HCT116 (cell line): ENCODE measurements around the gene PRKCD. TPM values are rescaled to one million over a fixed set of nuclear protein-coding genes. Genes with fewer than 3 reads are reported as not detected.

Experiments
- ATAC-seq: fragments of 200-7000 bp; cut with Tn5 transposase; 2 replicates; pipeline ENCODE4 v1.9.1; 2020; ENCODE audit warnings: mild to moderate bottlenecking, moderate library complexity
- BruUV-seq: library from RNA; stranded (reverse); fragments of 400-500 nt; replicated peaks from 2 replicates; lab custom pipeline; 2021; lab: Mats Ljungman, UMichigan
- CTCF ChIA-PET: fragments of 300-600 bp; sonication (Branson Sonifier 250); formaldehyde crosslinking; loops from one replicate; lab custom pipeline; 2021; ENCODE audit warnings: antibody characterized with exemption; lab: Charles Lee
- POLR2A ChIA-PET: fragments of 300-600, 350-600 bp; sonication (Branson Sonifier 250); formaldehyde crosslinking; loops from one replicate; lab custom pipeline; 2021; ENCODE audit warnings: antibody characterized with exemption; lab: Charles Lee
- RAD21 ChIA-PET, 2 experiments: fragments of 300-600 bp; sonication (Branson Sonifier 250); formaldehyde crosslinking; loops; one replicate each; lab custom pipeline; 2023; ENCODE audit warnings: low total read pairs in 2 of 2; ENCODE audit not compliant: uncharacterized antibody in 2 of 2, unreplicated experiment in 2 of 2, low non-redundant PET in 1 of 2; lab: Charles Lee
- DNase-seq: peaks from one replicate; pipeline ENCODE4 v3.0.0-alpha.2; 2010; ENCODE audit warnings: low read depth, low spot score
- H2AFZ ChIP-seq: fragments of 200-600 bp; shearing (Covaris generic), sonication (generic); 2 replicates; pipeline ENCODE4 v1.6.1; 2017; ENCODE audit warnings: low read depth, mixed run types, mixed read lengths, antibody characterized with exemption, low read length; ENCODE audit not compliant: poor library complexity, severe bottlenecking
- H3K27ac ChIP-seq: 2 replicates; pipeline ENCODE4 v1.5.1; 2012; ENCODE audit warnings: low read depth, low read length
- H3K27me3 ChIP-seq: fragments of 200-600 bp; sonication (generic); 2 replicates; pipeline ENCODE4 v1.6.1; 2016; ENCODE audit warnings: mixed run types, low read length, mixed read lengths; ENCODE audit not compliant: insufficient read depth
- H3K36me3 ChIP-seq, 2 experiments: fragments of 200-500 bp in 1 of 2; fragments of 200-600 bp in 1 of 2; sonication (Bioruptor generic) in 1 of 2; sonication (generic) in 1 of 2; 2 replicates each; pipeline versions ENCODE4 v1.5.1 to v1.6.1; 2014 to 2016; ENCODE audit warnings: low read length in 2 of 2, inconsistent platforms in 1 of 2, mixed read lengths in 1 of 2, mixed run types in 1 of 2; ENCODE audit not compliant: insufficient read depth in 2 of 2, control insufficient read depth in 1 of 2
- H3K4me1 ChIP-seq, 2 experiments: fragments of 200-600 bp in 1 of 2; sonication (generic) in 1 of 2; 2 replicates each; pipeline versions ENCODE4 v1.5.1 to v1.6.1; 2012 to 2017; ENCODE audit warnings: low read length in 2 of 2, inconsistent platforms in 1 of 2, mild to moderate bottlenecking in 1 of 2, mixed read lengths in 1 of 2, mixed run types in 1 of 2, moderate library complexity in 1 of 2; ENCODE audit not compliant: insufficient read depth in 2 of 2, control insufficient read depth in 1 of 2
- H3K4me2 ChIP-seq: fragments of 200-600 bp; sonication (generic); 2 replicates; pipeline ENCODE4 v1.6.1; 2017; ENCODE audit warnings: mixed run types, low read length, mixed read lengths
- H3K4me3 ChIP-seq, 2 experiments: fragments of 200-600 bp in 1 of 2; sonication (generic) in 1 of 2; replicated peaks in 1 of 2; 2 replicates each; pipeline ENCODE4 v1.5.1; 2011 to 2016; ENCODE audit warnings: low read length in 2 of 2, control low read depth in 1 of 2, low read depth in 1 of 2, mild to moderate bottlenecking in 1 of 2, mixed read lengths in 1 of 2, mixed run types in 1 of 2
- H3K79me2 ChIP-seq: fragments of 200-600 bp; sonication (generic); 2 replicates; pipeline ENCODE4 v1.6.1; 2017; ENCODE audit warnings: mild to moderate bottlenecking, mixed run types, low read length, moderate library complexity, mixed read lengths; ENCODE audit not compliant: insufficient read depth
- H3K9ac ChIP-seq: fragments of 200-600 bp; sonication (generic); 2 replicates; pipeline ENCODE4 v1.6.1; 2016; ENCODE audit warnings: low read length, mixed read lengths
- H3K9me2 ChIP-seq: fragments of 200-600 bp; sonication (generic), shearing (Covaris generic); 2 replicates; pipeline ENCODE4 v1.6.1; 2017; ENCODE audit warnings: mixed run types, mild to moderate bottlenecking, moderate library complexity; ENCODE audit not compliant: insufficient read depth
- H3K9me3 ChIP-seq, 2 experiments: fragments of 200-500 bp in 1 of 2; fragments of 200-600 bp in 1 of 2; sonication (Bioruptor generic) in 1 of 2; sonication (generic) in 1 of 2; 2 replicates each; pipeline ENCODE4 v1.6.1; 2014 to 2017; ENCODE audit warnings: low read length in 2 of 2, mixed read lengths in 2 of 2, inconsistent platforms in 1 of 2, low read depth in 1 of 2, mild to moderate bottlenecking in 1 of 2, mixed run types in 1 of 2, moderate library complexity in 1 of 2; ENCODE audit not compliant: control insufficient read depth in 1 of 2, insufficient read depth in 1 of 2
- H4K20me1 ChIP-seq: fragments of 200-600 bp; sonication (generic), shearing (Covaris generic); 2 replicates; pipeline ENCODE4 v1.6.1; 2017; ENCODE audit warnings: mixed run types, mild to moderate bottlenecking, moderate library complexity; ENCODE audit not compliant: insufficient read depth
- CBX3 ChIP-seq: IDR thresholded peaks from 2 replicates; pipeline ENCODE4 v1.6.1; 2012; ENCODE audit warnings: low read depth
- EGR1 ChIP-seq: IDR thresholded peaks from 2 replicates; pipeline ENCODE4 v1.6.1; 2012; ENCODE audit warnings: low read depth
- EZH2phosphoT487 ChIP-seq: fragments of 200-600 bp; IDR thresholded peaks from 2 replicates; pipeline ENCODE4 v1.6.1; 2018; ENCODE audit warnings: antibody characterized with exemption, borderline replicate concordance
- FOSL1 ChIP-seq: IDR thresholded peaks from 2 replicates; pipeline ENCODE4 v1.6.1; 2012; ENCODE audit warnings: low read depth
- POLR2A ChIP-seq: IDR thresholded peaks from 2 replicates; pipeline ENCODE4 v1.7.0; 2011; ENCODE audit warnings: borderline replicate concordance; ENCODE audit not compliant: insufficient read depth, insufficient read length; ENCODE audit errors: extremely low read depth
- RAD21 ChIP-seq: IDR thresholded peaks from 2 replicates; pipeline ENCODE4 v1.6.1; 2012; ENCODE audit warnings: low read depth, mild to moderate bottlenecking
- SIN3A ChIP-seq: IDR thresholded peaks from 2 replicates; pipeline ENCODE4 v1.6.1; 2012; ENCODE audit warnings: low read depth
- TCF7L2 ChIP-seq: IDR thresholded peaks from 2 replicates; pipeline ENCODE4 v1.7.0; 2011; ENCODE audit warnings: borderline replicate concordance, inconsistent platforms; ENCODE audit not compliant: insufficient read depth, insufficient read length; ENCODE audit errors: extremely low read depth
- intact Hi-C: fragments of 100-400 bp; cut with micrococcal nuclease; formaldehyde crosslinking; loops from 2 replicates; pipeline ENCODE4 v1.10.0; 2022
- total RNA-seq: library from RNA; stranded (reverse); gene quantifications from one replicate; pipeline ENCODE4 v1.2.1, GENCODE V29; 2021; ENCODE audit not compliant: unreplicated experiment
- TF ChIP-seq, protein P1 (sequence below), 3 experiments: fragments of 200-600 bp in 1 of 3; sonication (generic) in 1 of 3; IDR thresholded peaks in 2 of 3; conservative IDR thresholded peaks in 1 of 3; 2 replicates each; pipeline ENCODE4 v1.5.1; 2012 to 2017; ENCODE audit warnings: low read depth in 2 of 3, low read length in 2 of 3, antibody characterized with exemption in 1 of 3, borderline replicate concordance in 1 of 3, control low read depth in 1 of 3, mild to moderate bottlenecking in 1 of 3, mixed read lengths in 1 of 3, mixed run types in 1 of 3, moderate library complexity in 1 of 3; ENCODE audit not compliant: insufficient read depth in 1 of 3
- TF ChIP-seq, protein P2 (sequence below): IDR thresholded peaks from 2 replicates; pipeline ENCODE4 v1.6.1; 2011; ENCODE audit warnings: mild to moderate bottlenecking, low read length, moderate library complexity; ENCODE audit not compliant: insufficient replicate concordance; ENCODE audit errors: extremely low read depth
- TF ChIP-seq, protein P3 (sequence below): IDR thresholded peaks from 2 replicates; pipeline ENCODE4 v1.6.1; 2012

The PRKCD gene
- total RNA-seq, 1 experiment from 2014 or later: 34.4 TPM

DNA sequence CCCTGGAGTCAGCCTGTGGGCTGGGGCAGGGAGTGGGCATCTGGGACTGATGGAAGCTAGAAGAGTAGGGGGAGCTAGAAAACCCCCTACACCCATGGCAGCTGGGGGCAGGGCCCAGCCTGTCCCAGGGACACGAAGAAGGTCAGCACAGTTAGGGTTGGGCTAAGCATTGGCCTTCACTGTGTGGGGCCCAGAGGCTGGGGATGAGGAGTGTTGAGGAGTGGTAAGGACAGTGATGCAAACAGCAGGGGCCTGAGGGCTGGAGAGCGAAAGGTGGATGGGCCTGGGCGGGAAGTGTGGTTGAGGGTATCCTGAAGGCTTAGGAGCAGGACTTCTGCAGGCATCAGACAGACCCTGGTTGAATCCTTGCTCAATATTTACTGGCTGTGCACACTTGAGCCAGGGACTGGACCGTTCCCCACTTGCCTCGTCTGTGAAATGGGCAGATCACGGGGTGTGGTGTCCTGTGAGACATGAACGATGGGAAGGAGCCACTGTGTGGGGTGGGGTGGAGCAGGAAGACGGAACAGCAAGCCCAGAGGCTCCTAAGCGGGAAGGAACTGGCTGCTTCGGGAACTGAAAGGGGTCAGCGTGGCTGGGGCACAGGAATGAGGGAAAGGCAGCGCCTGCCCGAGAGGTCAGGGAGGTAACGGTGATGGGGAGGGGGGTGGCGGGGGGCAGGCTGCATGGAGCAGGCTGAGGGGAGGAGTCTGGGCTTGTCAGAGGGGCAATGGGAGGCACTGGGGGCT lies 7.3 kb downstream of the PRKCD start:
- no peak overlapping the region for H2AFZ ChIP-seq
- ChIA-PET POLR2A (no interaction called here), RAD21 (no interaction called here), CTCF (no interaction called here)
- H3K9me2 ChIP-seq: no peaks in the 10 kb centered on the region
- DNase-seq: no peak
- no peak overlapping the region for H3K4me3 ChIP-seq
- H3K36me3 ChIP-seq: no peaks in the 10 kb centered on the region
- no peak overlapping the region for H3K9ac ChIP-seq
- H3K27me3 ChIP-seq: no peaks in the 10 kb centered on the region
- peaks cover 52% of the 10 kb centered on the region for H3K79me2 ChIP-seq
- ATAC-seq: no peak
- BruUV-seq: no TSS peak
- TF ChIP-seq RAD21 (no peak), EZH2phosphoT487 (no peak), TCF7L2 (no peak), FOSL1 (no peak), SIN3A (no peak), POLR2A (no peak), CBX3 (no peak), EGR1 (no peak)
- TF ChIP-seq, protein P1, sequence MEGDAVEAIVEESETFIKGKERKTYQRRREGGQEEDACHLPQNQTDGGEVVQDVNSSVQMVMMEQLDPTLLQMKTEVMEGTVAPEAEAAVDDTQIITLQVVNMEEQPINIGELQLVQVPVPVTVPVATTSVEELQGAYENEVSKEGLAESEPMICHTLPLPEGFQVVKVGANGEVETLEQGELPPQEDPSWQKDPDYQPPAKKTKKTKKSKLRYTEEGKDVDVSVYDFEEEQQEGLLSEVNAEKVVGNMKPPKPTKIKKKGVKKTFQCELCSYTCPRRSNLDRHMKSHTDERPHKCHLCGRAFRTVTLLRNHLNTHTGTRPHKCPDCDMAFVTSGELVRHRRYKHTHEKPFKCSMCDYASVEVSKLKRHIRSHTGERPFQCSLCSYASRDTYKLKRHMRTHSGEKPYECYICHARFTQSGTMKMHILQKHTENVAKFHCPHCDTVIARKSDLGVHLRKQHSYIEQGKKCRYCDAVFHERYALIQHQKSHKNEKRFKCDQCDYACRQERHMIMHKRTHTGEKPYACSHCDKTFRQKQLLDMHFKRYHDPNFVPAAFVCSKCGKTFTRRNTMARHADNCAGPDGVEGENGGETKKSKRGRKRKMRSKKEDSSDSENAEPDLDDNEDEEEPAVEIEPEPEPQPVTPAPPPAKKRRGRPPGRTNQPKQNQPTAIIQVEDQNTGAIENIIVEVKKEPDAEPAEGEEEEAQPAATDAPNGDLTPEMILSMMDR (IDR thresholded peaks at IDR 0.05 in 2 of 3, conservative IDR thresholded peaks at IDR 0.05 in 1 of 3; ENCODE audit: borderline replicate concordance in 1 of 3, insufficient read depth in 1 of 3, low read depth in 2 of 3, low read length in 2 of 3): no peak
- TF ChIP-seq, protein P2, sequence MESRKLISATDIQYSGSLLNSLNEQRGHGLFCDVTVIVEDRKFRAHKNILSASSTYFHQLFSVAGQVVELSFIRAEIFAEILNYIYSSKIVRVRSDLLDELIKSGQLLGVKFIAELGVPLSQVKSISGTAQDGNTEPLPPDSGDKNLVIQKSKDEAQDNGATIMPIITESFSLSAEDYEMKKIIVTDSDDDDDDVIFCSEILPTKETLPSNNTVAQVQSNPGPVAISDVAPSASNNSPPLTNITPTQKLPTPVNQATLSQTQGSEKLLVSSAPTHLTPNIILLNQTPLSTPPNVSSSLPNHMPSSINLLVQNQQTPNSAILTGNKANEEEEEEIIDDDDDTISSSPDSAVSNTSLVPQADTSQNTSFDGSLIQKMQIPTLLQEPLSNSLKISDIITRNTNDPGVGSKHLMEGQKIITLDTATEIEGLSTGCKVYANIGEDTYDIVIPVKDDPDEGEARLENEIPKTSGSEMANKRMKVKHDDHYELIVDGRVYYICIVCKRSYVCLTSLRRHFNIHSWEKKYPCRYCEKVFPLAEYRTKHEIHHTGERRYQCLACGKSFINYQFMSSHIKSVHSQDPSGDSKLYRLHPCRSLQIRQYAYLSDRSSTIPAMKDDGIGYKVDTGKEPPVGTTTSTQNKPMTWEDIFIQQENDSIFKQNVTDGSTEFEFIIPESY: no peak
- TF ChIP-seq, protein P3, sequence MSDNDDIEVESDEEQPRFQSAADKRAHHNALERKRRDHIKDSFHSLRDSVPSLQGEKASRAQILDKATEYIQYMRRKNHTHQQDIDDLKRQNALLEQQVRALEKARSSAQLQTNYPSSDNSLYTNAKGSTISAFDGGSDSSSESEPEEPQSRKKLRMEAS: no peak
- no peak overlapping the region for H3K4me2 ChIP-seq
- intact Hi-C loops: no loop called here
- H4K20me1 ChIP-seq: no peaks in the 10 kb centered on the region
- no peaks in the 10 kb centered on the region for H3K9me3 ChIP-seq
- H3K4me1 ChIP-seq: peaks cover 0 to 11% of the 10 kb centered on the region in 2 experiments; a peak in 1 of 4 replicates
- H3K27ac ChIP-seq: no peak overlapping the region
